ENCODE results near the gene KNSTRN.

KNSTRN gene

GRCh38 chr15:40438712-40439111 is 56.2 kb downstream of the KNSTRN start:
- DNase-seq (ENCODE audit: insufficient read length) (no peak), FAIRE-seq (no peak)
- TF ChIP-seq POLR2A (IDR thresholded peaks at IDR 0.05; ENCODE audit: low read depth, low read length) (no peak), TAF1 (IDR thresholded peaks at IDR 0.05; ENCODE audit: borderline replicate concordance, low read depth, low read length) (no peak), POLR2AphosphoS5 (IDR thresholded peaks at IDR 0.05; ENCODE audit: low read depth, low read length) (no peak)

DNA sequence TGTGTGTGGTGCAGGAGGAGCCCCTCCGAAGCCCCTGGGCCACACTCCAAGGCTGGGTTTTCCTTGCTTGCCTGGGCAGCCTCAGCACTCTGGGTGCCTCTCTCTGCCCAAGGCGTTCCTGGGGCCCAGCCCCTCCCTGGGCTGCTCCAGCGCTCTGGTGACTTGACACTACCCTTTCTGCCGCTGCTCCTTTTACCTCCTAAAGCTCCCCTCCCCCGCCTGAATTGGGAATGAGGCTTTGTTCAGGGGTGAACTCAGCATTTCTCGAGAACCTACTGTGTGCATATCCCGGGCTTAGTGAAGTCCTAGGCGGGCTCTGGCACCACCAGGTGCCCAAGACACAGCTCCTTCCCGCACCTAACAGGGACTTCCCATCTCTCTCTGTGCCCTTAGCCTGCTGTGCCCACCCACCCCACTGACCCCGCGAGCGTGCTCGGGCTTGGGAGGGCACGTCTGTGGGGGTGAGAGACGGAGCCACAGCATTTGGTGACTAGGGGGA is 57.0 kb downstream of the KNSTRN start:
- TF ChIP-seq TAF1 (IDR thresholded peaks at IDR 0.05; ENCODE audit: borderline replicate concordance, low read depth, low read length) = no peak
- no peak for TF ChIP-seq POLR2AphosphoS5 (IDR thresholded peaks at IDR 0.05; ENCODE audit: low read depth, low read length)
- no peak for TF ChIP-seq POLR2A (IDR thresholded peaks at IDR 0.05; ENCODE audit: low read depth, low read length)
- no peak for DNase-seq (ENCODE audit: insufficient read length)
- FAIRE-seq = no peak

DNA sequence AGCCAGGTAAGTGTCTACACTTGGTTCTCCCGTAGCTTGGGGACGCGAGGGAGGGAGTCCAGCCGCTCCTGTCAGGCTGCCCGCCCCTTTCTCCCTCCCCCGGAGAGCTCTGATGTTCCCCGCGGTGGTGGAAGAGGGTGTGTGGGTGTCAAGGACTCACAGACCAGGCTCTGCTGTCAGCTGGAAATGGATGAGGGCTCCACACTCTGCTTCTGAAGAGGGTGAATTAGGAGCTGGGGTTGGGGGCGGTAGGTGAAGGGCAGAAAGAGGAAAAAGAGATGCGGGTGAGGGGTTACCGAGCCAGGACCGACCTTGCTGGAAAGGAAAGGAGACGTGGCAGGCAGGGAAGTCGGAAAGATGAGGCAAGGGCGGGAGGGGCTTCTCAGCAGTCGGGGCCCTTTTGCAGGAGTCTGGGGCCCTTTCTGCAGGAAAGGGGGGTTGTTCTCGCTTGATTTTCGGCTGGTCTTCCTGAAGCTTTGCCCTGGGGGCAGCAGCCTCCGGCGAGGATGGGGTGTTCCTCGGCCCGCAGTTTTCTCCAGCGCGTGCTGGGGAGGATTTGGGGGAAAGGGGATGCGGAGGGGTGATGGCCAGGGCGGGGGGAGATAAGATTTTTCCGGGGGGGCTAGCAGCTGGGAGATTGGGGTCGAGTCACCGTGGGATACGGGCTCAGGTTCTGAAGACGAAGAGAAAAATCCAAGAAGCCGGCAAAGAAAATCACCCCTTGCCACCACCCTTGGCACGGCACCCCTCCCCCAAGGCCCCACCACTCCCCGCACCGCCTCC is 57.6 kb downstream of the KNSTRN start:
- DNase-seq (ENCODE audit: insufficient read length) (no peak), FAIRE-seq (peak; percentile 68)
- TF ChIP-seq TAF1 (IDR thresholded peaks at IDR 0.05; ENCODE audit: borderline replicate concordance, low read depth, low read length) (no peak), POLR2AphosphoS5 (IDR thresholded peaks at IDR 0.05; ENCODE audit: low read depth, low read length) (no peak), POLR2A (IDR thresholded peaks at IDR 0.05; ENCODE audit: low read depth, low read length) (no peak)

DNA sequence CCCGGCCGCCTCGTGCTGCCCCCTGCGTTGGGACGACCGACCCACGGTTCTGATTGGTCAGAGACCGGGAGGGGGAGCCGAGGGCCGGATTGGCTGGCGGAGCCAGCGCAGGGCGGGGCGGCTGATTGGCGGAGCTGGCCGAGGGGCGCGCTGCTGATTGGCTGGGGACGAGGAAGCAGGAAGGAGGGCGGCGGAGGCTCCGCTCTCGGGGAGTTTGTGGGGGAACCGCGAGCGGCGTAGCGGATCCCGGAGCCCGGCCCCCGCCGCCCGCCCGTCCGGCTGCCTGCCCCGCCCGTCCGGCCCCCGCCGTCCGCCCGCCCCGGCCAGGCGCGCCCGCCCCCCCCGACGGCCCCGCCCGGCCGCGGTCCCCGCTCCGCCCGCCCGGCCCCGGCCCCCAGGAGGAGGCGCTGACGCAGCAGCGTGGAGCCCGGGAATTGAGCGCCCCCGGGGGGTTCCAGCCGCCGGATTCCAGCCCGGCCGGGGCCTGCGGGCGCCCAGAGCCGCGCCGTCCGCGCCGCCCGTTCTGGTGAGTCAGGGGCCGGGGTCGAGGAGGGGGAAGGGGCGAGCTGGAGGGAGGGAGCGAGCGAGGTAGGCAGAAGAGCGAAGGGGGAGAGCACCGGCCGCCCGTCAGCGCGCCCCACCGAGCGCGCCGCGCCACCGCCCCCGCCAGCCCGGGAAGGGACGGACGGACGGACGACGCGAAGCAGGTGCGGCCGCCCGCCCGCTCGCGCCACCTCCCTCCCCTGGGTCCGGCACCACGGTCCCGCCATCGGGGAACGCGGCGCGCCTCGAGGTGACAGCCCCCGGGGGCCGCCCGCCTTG is 58.4 kb downstream of the KNSTRN start, which contains the start of gene BAHD1:
Gene BAHD1 (plus strand): TSS at position 211 of the 822 bp plus-strand sequence. CDS start 17,512 bp downstream, outside the sequence.
- TF ChIP-seq POLR2AphosphoS5 (IDR thresholded peaks at IDR 0.05; ENCODE audit: low read depth, low read length) (no peak), POLR2A (IDR thresholded peaks at IDR 0.05; ENCODE audit: low read depth, low read length) (peak; percentile 51; the same call in 1 of the 2 replicates)
- DNase-seq (ENCODE audit: insufficient read length) = peak; percentile 100
- FAIRE-seq = peak; percentile 96

DNA sequence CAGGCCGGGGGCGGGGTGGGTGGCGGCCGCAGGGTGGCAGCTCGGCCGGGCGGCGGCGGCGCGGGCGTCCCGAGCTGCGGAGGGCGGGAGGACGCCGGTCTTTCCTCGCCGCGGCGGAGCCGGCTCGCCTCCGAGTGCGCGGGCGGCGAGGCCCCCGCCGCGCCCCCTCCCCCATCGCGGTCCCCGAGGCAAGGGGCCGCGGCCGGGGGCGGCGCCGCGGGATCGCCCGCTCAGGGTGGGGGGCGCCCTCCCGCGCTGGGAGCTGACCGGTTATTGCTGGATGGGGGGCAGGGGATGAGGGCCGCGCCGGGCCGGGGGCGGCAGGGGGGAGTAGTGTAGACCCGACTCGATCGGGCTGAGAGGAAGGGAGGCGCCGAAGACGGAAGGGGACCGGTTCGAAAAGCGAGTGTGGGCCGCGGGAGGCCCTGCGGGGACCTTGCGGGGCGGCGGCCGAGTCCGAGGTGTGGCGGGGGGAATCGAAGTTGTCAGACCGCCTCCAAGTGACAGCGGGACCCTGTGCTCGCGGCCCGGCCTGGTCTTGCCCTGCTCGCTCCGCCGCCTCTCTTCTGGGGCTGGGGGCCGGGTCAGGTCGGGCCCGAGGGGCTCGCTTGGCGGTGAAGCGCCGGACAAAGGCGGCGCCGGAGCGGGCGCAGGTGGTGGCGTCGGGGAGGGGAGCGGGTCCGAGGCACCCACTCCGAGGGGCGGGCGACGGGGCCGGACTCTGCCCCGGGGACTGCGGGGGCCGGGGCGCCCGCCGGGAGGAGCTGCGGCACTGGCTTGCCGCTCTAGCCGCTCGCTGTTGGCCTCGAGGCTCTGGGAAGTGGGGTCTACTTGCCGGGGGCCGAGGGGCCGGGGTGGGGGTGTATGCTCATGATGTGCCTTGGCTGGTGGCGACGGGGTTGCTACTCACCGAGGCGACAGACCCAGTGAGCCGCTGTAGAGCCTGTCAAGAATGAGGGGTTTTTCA is 59.3 kb downstream of the KNSTRN start:
- TF ChIP-seq POLR2A (IDR thresholded peaks at IDR 0.05; ENCODE audit: low read depth, low read length) = no peak
- TF ChIP-seq POLR2AphosphoS5 (IDR thresholded peaks at IDR 0.05; ENCODE audit: low read depth, low read length) = no peak
- TF ChIP-seq TAF1 (IDR thresholded peaks at IDR 0.05; ENCODE audit: borderline replicate concordance, low read depth, low read length) = no peak
- no peak for DNase-seq (ENCODE audit: insufficient read length)
- peak; percentile 51 for FAIRE-seq

GRCh38 chr15:40443255-40443654 is 60.7 kb downstream of the KNSTRN start:
- FAIRE-seq = no peak

DNA sequence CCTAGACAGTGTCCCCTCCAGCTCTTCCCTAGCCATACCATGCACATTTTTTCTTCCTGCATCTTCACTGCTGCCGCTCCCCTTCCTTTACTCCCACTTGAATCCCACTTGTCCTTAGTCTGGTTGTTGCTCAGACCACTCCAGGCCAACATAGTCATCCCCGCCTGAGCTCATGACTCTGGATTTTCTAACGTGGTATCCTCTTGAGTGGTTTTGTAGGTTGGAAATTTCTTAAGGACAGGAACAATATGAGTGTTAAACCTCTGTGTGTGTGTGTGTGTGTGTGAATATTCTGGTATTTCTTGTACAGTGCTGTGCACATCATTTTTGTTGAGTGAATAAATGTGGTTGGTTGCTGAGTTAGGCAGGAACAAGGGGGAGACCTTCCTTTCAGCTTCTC is 61.3 kb downstream of the KNSTRN start:
- DNase-seq (ENCODE audit: insufficient read length) (no peak), FAIRE-seq (no peak)
- TF ChIP-seq POLR2AphosphoS5 (IDR thresholded peaks at IDR 0.05; ENCODE audit: low read depth, low read length) = no peak
- TF ChIP-seq TAF1 (IDR thresholded peaks at IDR 0.05; ENCODE audit: borderline replicate concordance, low read depth, low read length) = no peak
- no peak for TF ChIP-seq POLR2A (IDR thresholded peaks at IDR 0.05; ENCODE audit: low read depth, low read length)

More at GRCh38 chr15:40443255-40443654, 60.7 kb downstream of the KNSTRN start:
- TF ChIP-seq POLR2AphosphoS5 (IDR thresholded peaks at IDR 0.05; ENCODE audit: low read depth, low read length) (no peak), TAF1 (IDR thresholded peaks at IDR 0.05; ENCODE audit: borderline replicate concordance, low read depth, low read length) (no peak), POLR2A (IDR thresholded peaks at IDR 0.05; ENCODE audit: low read depth, low read length) (no peak)
- DNase-seq (ENCODE audit: insufficient read length) = no peak

All from GM12892 (cell line).